K562 treated with DMSO at 1 percent for 24 hours (cell line): ENCODE results near the gene MYH2. TPM values are rescaled to one million over a fixed set of nuclear protein-coding genes. Genes with fewer than 3 reads are reported as not detected.

ENCODE experiments used
- total RNA-seq: library from RNA; unstranded; fragments of 300-600 nt; gene quantifications from 2 replicates; pipeline ENCODE4 v1.2.3, GENCODE V29; 2022; ENCODE audit warnings: low read depth; ENCODE audit not compliant: insufficient read depth

MYH2 gene
- total RNA-seq, result not detected in 2 replicates

DNA sequence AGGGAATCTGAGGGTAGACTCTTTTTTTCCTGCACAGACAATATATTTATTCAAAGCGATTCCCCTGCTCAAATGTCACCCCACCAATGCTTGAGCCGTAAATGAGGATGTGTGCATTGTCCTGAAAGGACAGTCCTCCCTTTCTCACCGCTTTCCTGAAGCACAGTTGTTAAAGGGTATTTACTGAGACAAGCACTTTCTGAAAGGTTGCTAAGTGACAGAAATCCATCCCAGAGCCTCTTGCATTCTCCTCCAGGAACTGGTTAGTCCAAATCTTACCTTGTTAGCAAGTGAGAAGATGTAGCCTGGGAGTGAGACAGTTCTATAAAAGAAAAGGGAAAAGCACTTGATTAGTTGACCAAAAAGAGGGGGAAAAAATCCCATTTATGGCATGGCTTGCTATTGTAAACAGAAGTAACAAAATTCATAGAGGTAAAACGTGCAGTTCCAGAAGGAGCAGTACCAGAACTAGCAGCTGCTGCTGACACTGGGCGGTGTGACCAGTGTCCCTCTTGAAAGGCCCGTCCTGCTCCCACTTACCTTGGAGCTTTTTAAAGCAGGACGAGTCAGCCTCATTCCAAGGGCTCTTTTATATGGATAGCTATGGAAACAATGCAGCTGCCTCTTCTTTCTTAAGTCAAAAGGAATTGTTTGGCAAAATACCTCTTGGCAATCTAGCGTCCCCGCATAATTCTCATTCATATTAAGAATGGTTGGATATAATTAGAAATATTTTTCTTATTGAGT is at the start of gene MYH2:
Gene MYH2, minus strand, starts transcription at position 563 of the 747 bp plus-strand sequence. CDS start 1,738 bp downstream, outside the sequence.

DNA sequence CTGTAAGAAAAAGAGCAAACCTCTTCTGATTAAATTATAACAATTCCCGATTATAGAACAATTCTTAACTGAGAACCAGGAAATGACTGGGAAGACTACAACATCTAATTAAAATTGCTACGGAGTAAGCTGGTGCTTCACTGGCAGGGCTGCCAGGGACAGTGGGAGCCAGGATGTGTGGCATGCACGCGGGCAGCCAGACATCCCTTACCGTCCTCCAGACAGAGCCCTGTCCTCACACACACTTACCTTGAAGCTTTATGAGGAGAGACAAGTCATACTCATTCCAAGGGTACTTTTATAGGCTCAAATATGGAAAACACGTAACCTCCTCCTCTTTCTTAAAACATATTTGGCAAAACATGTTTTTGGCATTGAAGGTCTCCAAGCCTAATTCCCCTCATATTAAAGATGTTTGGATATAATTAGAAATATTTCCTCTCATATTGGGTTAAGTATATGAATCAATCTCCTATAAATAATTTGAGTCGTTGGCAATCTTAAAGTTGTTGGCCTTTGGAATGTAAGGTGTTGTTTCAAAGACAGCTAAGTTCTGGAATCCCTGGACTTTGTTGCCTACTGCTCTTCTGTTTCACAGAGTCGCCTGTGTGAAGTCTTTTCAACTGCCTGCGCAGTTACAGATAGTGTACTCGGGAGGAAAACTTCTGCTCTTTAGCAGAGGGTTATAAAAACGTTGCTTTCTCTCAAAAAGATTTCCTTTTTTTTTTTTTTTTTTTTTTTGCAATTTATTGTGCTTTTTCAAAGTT is 31.0 kb downstream of the MYH2 start, which contains the start of gene MYH1:
Gene MYH1, minus strand, starts transcription at position 272 of the 767 bp plus-strand sequence. CDS start 1,900 bp downstream, outside the sequence.

Other genes starting within 250 kb of the MYH2 start
- gene MYH13, start 176.7 kb downstream of the MYH2 start, total RNA-seq, result not detected in 2 replicates
- not detected in 2 replicates for gene MYH8, start 127.7 kb downstream of the MYH2 start, total RNA-seq
- gene MYH4, start 80.1 kb downstream of the MYH2 start, total RNA-seq, result not detected in 2 replicates
- gene MYH1, start 31.1 kb downstream of the MYH2 start, total RNA-seq, result not detected in 2 replicates
- gene MYH3, start 107.7 kb upstream of the MYH2 start, total RNA-seq, result 0.15 and 0.19 TPM in 2 replicates
- gene SCO1, start 147.9 kb upstream of the MYH2 start, total RNA-seq, result 6.5 and 7.8 TPM in 2 replicates
- gene ADPRM, start 147.9 kb upstream of the MYH2 start, total RNA-seq, result 5.2 and 6.3 TPM in 2 replicates
- not detected in 2 replicates for gene TMEM220, start 180.4 kb upstream of the MYH2 start, total RNA-seq